HepG2 (cell line): ENCODE measurements around the gene ITIH6. TPM values are rescaled to one million over a fixed set of nuclear protein-coding genes. Genes with fewer than 3 reads are reported as not detected.

Experiments
- ATAC-seq: fragments of 200-7000 bp; cut with Tn5 transposase; 3 replicates; pipeline ENCODE4 v1.9.1; 2020; ENCODE audit warnings: mild to moderate bottlenecking, moderate library complexity
- BruUV-seq: library from RNA; stranded (reverse); fragments of 400-500 nt; replicated peaks from 2 replicates; lab custom pipeline; 2021; lab: Mats Ljungman, UMichigan
- CTCF ChIA-PET: fragments of 300-600 bp; formaldehyde crosslinking; extraction: SDS; loops from one replicate; lab custom pipeline; 2021; ENCODE audit warnings: low total read pairs, inconsistent platforms, low intra/inter-chr PET ratio; lab: Yijun Ruan, JAX
- POLR2A ChIA-PET: fragments of 350-600 bp; sonication (Branson Sonifier 250); formaldehyde crosslinking; loops from one replicate; lab custom pipeline; 2020; ENCODE audit warnings: antibody characterized with exemption, inconsistent platforms; lab: Yijun Ruan, JAX
- DNase-seq: peaks from one replicate; pipeline ENCODE4 v3.0.0-alpha.2; 2015; ENCODE audit warnings: low spot score
- FAIRE-seq: peaks from 3 replicates; lab custom pipeline; 2011; peaks lifted over from hg19 to GRCh38; lab: Jason Lieb, UNC
- H2AFZ ChIP-seq: one replicate; pipeline ENCODE4 v1.6.1; 2011; ENCODE audit warnings: low read length, inconsistent platforms
- H3K27ac ChIP-seq: fragments of 300-600 bp; 3 replicates; pipeline ENCODE4 v1.8.0; 2011; ENCODE audit warnings: mixed run types, mild to moderate bottlenecking, mixed read lengths, low read length, inconsistent platforms; ENCODE audit not compliant: insufficient read depth; ENCODE audit errors: extremely low read length
- H3K27me3 ChIP-seq, 2 experiments: fragments of 200-600 bp in 1 of 2; 2 replicates in 1 of 2; 3 replicates in 1 of 2; pipeline versions ENCODE4 v1.6.0 to v1.8.0; 2011; ENCODE audit warnings: low read length in 2 of 2, mild to moderate bottlenecking in 2 of 2, moderate library complexity in 2 of 2, inconsistent platforms in 1 of 2; ENCODE audit not compliant: insufficient read depth in 2 of 2, control insufficient read depth in 1 of 2
- H3K36me3 ChIP-seq, 2 experiments: fragments of 200-600 bp in 1 of 2; replicated peaks in 1 of 2; 2 replicates in 1 of 2; 3 replicates in 1 of 2; pipeline versions ENCODE4 v1.5.1 to v1.8.0; 2011; ENCODE audit warnings: low read length in 2 of 2, inconsistent platforms in 1 of 2; ENCODE audit not compliant: insufficient read depth in 2 of 2, control insufficient read depth in 1 of 2
- H3K4me1 ChIP-seq: 2 replicates; pipeline ENCODE4 v1.5.1; 2012; ENCODE audit warnings: low read length, inconsistent platforms; ENCODE audit not compliant: insufficient read depth
- H3K4me2 ChIP-seq: 2 replicates; pipeline ENCODE4 v1.6.0; 2011; ENCODE audit warnings: low read depth, low read length, inconsistent platforms
- H3K4me3 ChIP-seq, 3 experiments: fragments of 200-600 bp in 1 of 3; sonication (generic), shearing (Covaris generic) in 1 of 3; replicated peaks in 1 of 3; 2 replicates each; pipeline ENCODE4 v1.5.1; 2011 to 2016; ENCODE audit warnings: low read length in 3 of 3, inconsistent platforms in 2 of 3, low read depth in 2 of 3, mild to moderate bottlenecking in 2 of 3, control low read depth in 1 of 3, mixed read lengths in 1 of 3; ENCODE audit not compliant: insufficient read depth in 1 of 3
- H3K79me2 ChIP-seq: one replicate; pipeline ENCODE4 v1.6.1; 2011; ENCODE audit warnings: low read length, inconsistent platforms; ENCODE audit not compliant: insufficient read depth
- H3K9ac ChIP-seq: 2 replicates; pipeline ENCODE4 v1.6.0; 2011; ENCODE audit warnings: mild to moderate bottlenecking, low read depth, low read length, inconsistent platforms; ENCODE audit not compliant: insufficient read depth
- H3K9me3 ChIP-seq: 2 replicates; pipeline ENCODE4 v1.5.1; 2012; ENCODE audit warnings: mild to moderate bottlenecking, low read length
- H4K20me1 ChIP-seq: 2 replicates; pipeline ENCODE4 v1.6.0; 2011; ENCODE audit warnings: inconsistent platforms, mild to moderate bottlenecking, low read length, moderate library complexity; ENCODE audit not compliant: insufficient read depth
- JUN ChIP-seq: sonication (generic); formaldehyde crosslinking; IDR thresholded peaks from 2 replicates; pipeline ENCODE4 v1.4.0; 2020; ENCODE audit warnings: mild to moderate bottlenecking, missing genetic modification reagents
- NFE2 ChIP-seq: sonication (generic); formaldehyde crosslinking; IDR thresholded peaks from 2 replicates; pipeline ENCODE4 v1.4.0; 2020; ENCODE audit warnings: missing genetic modification reagents
- RARA ChIP-seq: IDR thresholded peaks from 2 replicates; pipeline ENCODE4 v1.6.1; 2016; ENCODE audit warnings: missing genetic modification reagents, missing compliant biosample characterization
- ZNF678 ChIP-seq: sonication (generic); formaldehyde crosslinking; IDR thresholded peaks from 2 replicates; pipeline ENCODE4 v1.4.0; 2020; ENCODE audit warnings: mild to moderate bottlenecking, missing genetic modification reagents
- ZNF720 ChIP-seq: sonication (generic); formaldehyde crosslinking; IDR thresholded peaks from 2 replicates; pipeline ENCODE4 v1.4.0; 2020; ENCODE audit warnings: missing genetic modification reagents
- WGBS: methylation state at CpG from one replicate; pipeline ENCODE4 v1.1.6; 2017; ENCODE audit warnings: low lambda C conversion rate; 5-methylcytosine and 5-hydroxymethylcytosine counted together
- in situ Hi-C: cut with HindIII; loops from 2 replicates; pipeline ENCODE4 v1.10.0; 2017; ENCODE audit warnings: low pct_unique_long_range_greater_than_20kb; ENCODE audit not compliant: extremely low pct_ligation_motif_present
- intact Hi-C: fragments of 100-400 bp; cut with micrococcal nuclease; formaldehyde crosslinking; loops from one replicate; pipeline ENCODE4 v1.10.0; 2022; ENCODE audit not compliant: unreplicated experiment
- polyA plus RNA-seq, 8 experiments: library from polyadenylated mRNA; depleted of rRNA in 3 of 8; stranded (reverse) in 7 of 8; unstranded in 1 of 8; fragments of >200 nt; fragmentation: Illumina TruSeq in 4 of 8; extraction: Trizol in 4 of 8; gene quantifications; 2 replicates each; pipeline versions ENCODE4 v1.2.1 to v1.2.3, GENCODE V29; 2011 to 2016; ENCODE audit warnings: low read depth in 4 of 8, missing spikeins in 1 of 8, mixed read lengths in 1 of 8; ENCODE audit not compliant: insufficient read depth in 1 of 8
- total RNA-seq, 5 experiments: library from RNA; depleted of rRNA; stranded (reverse); fragments of >200 nt; fragmentation: Illumina TruSeq; extraction: Trizol; gene quantifications; 2 replicates each; pipeline ENCODE4 v1.2.3, GENCODE V29; 2016; ENCODE audit warnings: low read depth in 1 of 5
- TF ChIP-seq, protein P1 (sequence below): sonication (generic); formaldehyde crosslinking; IDR thresholded peaks from 2 replicates; pipeline ENCODE4 v1.4.0; 2020; ENCODE audit warnings: mild to moderate bottlenecking, low read depth, missing genetic modification reagents

Gene ITIH6
- total and polyA plus RNA-seq, 2 of the 13 experiments (the other 11 are each of a cell fraction or from before 2014, with no cell fraction given) = not detected

DNA sequence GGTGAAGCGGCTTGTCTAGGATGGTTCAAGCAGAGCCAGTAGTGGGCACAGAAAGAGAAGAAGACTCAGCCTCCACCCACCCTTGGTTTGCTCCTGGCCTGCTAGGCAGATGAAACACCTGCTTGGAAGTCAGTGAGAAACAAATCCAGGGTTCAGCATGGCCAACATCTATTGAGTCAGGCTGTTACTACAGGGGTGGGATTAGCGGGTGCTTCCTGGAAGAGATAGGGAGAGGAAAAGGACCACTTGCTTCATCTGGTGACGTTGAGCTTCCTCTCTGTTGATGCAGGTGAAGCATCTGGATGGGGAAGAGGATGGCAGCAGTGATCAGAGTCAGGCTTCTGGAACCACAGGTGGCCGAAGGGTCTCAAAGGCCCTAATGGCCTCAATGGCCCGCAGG lies 12.5 kb upstream of the ITIH6 start:
- Histone ChIP-seq H3K27ac (no peak overlapping the region), H3K79me2 (peaks cover 24% of the 10 kb centered on the region), H2AFZ (no peak overlapping the region), H3K4me3 (peak overlapping the region; percentile 71 to 85 (median 73); a peak in 5 of 6 replicates), H3K9ac (peak overlapping the region; percentile 86; the same call in 1 of the 2 replicates), H3K9me3 (no peaks in the 10 kb centered on the region), H3K4me2 (peak overlapping the region; percentile 79), H3K4me1 (peaks cover 20% of the 10 kb centered on the region), H3K36me3 (peaks cover 6 to 26% of the 10 kb centered on the region in 2 experiments; a peak in 4 of 5 replicates), H4K20me1 (no peaks in the 10 kb centered on the region), H3K27me3 (no peaks in the 10 kb centered on the region; a peak in 1 of 5 replicates)
- intact Hi-C loops = no loop called here
- in situ Hi-C loops = no loop called here
- ChIA-PET POLR2A (no interaction called here), CTCF (no interaction called here)
- ATAC-seq = no peak
- no peak for DNase-seq
- BruUV-seq = no TSS peak
- no peak for FAIRE-seq
- TF ChIP-seq RARA (CRISPR knock-in tag) (no peak), ZNF678 (CRISPR knock-in tag) (no peak), JUN (CRISPR knock-in tag) (no peak), NFE2 (no peak), ZNF720 (CRISPR knock-in tag) (no peak)
- TF ChIP-seq, protein P1, sequence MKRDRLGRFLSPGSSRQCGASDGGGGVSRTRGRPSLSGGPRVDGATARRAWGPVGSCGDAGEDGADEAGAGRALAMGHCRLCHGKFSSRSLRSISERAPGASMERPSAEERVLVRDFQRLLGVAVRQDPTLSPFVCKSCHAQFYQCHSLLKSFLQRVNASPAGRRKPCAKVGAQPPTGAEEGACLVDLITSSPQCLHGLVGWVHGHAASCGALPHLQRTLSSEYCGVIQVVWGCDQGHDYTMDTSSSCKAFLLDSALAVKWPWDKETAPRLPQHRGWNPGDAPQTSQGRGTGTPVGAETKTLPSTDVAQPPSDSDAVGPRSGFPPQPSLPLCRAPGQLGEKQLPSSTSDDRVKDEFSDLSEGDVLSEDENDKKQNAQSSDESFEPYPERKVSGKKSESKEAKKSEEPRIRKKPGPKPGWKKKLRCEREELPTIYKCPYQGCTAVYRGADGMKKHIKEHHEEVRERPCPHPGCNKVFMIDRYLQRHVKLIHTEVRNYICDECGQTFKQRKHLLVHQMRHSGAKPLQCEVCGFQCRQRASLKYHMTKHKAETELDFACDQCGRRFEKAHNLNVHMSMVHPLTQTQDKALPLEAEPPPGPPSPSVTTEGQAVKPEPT (CRISPR knock-in tag) = no peak
- 97% methylated on average over 3 of the region's 5 CpGs for WGBS
